ENCODE results near the gene CCR6.

DNA sequence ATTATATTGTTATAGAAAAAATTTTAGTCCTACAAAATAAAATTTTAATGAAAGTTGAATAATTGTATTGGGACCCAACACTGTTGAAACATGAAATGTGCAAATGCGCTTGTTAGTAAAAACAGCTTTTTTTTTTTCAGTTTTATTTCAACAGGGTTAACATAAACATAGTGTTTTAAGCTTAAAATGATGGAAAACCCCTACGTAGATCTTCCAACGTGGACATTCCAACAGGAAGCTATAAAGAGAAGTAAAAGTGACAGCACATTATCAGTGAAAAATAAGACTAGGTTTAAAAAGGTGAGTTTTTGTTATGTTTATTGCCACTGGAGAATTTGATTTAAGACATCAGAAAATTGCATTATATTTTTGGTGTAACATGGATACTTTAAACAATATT is 41.4 kb downstream of the CCR6 start:
- TF ChIP-seq POLR2A (IDR thresholded peaks at IDR 0.05; ENCODE audit: low read depth, low read length) (no peak), POLR2AphosphoS5 (IDR thresholded peaks at IDR 0.05; ENCODE audit: low read depth, low read length) (no peak), PAX5 (IDR thresholded peaks at IDR 0.05; ENCODE audit: insufficient read depth, low read length, severe bottlenecking) (no peak), TAF1 (IDR thresholded peaks at IDR 0.05; ENCODE audit: low read depth, low read length) (no peak), POU2F2 (IDR thresholded peaks at IDR 0.05; ENCODE audit: low read depth, low read length) (no peak), SPI1 (IDR thresholded peaks at IDR 0.05; ENCODE audit: low read depth, low read length) (no peak)
